HL-60 (cell line): ENCODE data around the gene TMCO4.
A peak's percentile ranks its signal among the peaks of the same experiment; 100 is the strongest.

Source experiments
- DNase-seq, 2 experiments: peaks; one replicate each; pipeline ENCODE4 v3.0.0-alpha.2; 2010 to 2020; ENCODE audit warnings: low read depth in 1 of 2, low spot score in 1 of 2
- H3K27ac ChIP-seq: fragments of 250-450 bp; sonication (Bioruptor Pico); replicated peaks from 2 replicates; pipeline ENCODE4 v1.5.1; 2020; ENCODE audit warnings: mild to moderate bottlenecking, moderate library complexity
- H3K27me3 ChIP-seq: fragments of 250-450 bp; sonication (Bioruptor Pico); 2 replicates; pipeline ENCODE4 v1.5.1; 2021; ENCODE audit warnings: mild to moderate bottlenecking, moderate library complexity; ENCODE audit not compliant: insufficient read depth, poor library complexity, severe bottlenecking
- H3K4me3 ChIP-seq: replicated peaks from 2 replicates; pipeline ENCODE4 v1.5.1; 2011; ENCODE audit warnings: mild to moderate bottlenecking, control low read depth, low read length; ENCODE audit not compliant: insufficient read depth
- GABPA ChIP-seq: IDR thresholded peaks from 2 replicates; pipeline ENCODE4 v1.6.1; 2012; ENCODE audit warnings: low read depth
- POLR2AphosphoS5 ChIP-seq: IDR thresholded peaks from 2 replicates; pipeline ENCODE4 v1.6.1; 2012; ENCODE audit warnings: low read depth
- SPI1 ChIP-seq: IDR thresholded peaks from 2 replicates; pipeline ENCODE4 v1.6.1; 2012; ENCODE audit warnings: low read depth, mild to moderate bottlenecking, borderline replicate concordance
- TF ChIP-seq, protein P1 (sequence below): IDR thresholded peaks from 2 replicates; pipeline ENCODE4 v1.6.1; 2012; ENCODE audit warnings: low read depth; ENCODE audit not compliant: insufficient replicate concordance
- TF ChIP-seq, protein P2 (sequence below): IDR thresholded peaks from one replicate; pipeline ENCODE4 v1.5.1; 2011; ENCODE audit warnings: low read length, control low read depth, inconsistent platforms; ENCODE audit not compliant: insufficient read depth

Gene TMCO4

DNA sequence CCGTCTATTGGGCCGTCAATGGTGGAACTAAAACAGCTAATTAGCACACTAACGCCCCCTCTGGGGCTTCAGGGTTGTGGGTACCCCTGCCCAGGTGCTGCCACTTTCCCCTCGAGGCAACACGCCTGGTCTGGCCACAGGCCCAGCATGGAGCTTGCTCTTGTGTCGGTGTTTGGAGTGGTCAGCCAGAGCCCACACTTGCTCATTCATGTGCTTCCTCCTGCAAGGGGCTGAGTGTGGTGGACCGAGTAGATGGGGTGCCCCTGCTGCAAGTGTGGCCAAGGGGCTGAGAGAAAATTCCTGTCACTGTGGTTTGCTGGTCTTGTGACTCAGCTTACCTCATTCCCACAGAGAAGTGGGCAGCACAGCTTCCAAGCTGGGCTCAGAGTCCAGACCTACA, 109.4 kb downstream of the TMCO4 start:
- DNase-seq: no peak
- TF ChIP-seq POLR2AphosphoS5: no peak
- no peak for TF ChIP-seq SPI1
- TF ChIP-seq GABPA: no peak
- TF ChIP-seq, protein P1, sequence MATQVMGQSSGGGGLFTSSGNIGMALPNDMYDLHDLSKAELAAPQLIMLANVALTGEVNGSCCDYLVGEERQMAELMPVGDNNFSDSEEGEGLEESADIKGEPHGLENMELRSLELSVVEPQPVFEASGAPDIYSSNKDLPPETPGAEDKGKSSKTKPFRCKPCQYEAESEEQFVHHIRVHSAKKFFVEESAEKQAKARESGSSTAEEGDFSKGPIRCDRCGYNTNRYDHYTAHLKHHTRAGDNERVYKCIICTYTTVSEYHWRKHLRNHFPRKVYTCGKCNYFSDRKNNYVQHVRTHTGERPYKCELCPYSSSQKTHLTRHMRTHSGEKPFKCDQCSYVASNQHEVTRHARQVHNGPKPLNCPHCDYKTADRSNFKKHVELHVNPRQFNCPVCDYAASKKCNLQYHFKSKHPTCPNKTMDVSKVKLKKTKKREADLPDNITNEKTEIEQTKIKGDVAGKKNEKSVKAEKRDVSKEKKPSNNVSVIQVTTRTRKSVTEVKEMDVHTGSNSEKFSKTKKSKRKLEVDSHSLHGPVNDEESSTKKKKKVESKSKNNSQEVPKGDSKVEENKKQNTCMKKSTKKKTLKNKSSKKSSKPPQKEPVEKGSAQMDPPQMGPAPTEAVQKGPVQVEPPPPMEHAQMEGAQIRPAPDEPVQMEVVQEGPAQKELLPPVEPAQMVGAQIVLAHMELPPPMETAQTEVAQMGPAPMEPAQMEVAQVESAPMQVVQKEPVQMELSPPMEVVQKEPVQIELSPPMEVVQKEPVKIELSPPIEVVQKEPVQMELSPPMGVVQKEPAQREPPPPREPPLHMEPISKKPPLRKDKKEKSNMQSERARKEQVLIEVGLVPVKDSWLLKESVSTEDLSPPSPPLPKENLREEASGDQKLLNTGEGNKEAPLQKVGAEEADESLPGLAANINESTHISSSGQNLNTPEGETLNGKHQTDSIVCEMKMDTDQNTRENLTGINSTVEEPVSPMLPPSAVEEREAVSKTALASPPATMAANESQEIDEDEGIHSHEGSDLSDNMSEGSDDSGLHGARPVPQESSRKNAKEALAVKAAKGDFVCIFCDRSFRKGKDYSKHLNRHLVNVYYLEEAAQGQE: no peak
- TF ChIP-seq, protein P2, sequence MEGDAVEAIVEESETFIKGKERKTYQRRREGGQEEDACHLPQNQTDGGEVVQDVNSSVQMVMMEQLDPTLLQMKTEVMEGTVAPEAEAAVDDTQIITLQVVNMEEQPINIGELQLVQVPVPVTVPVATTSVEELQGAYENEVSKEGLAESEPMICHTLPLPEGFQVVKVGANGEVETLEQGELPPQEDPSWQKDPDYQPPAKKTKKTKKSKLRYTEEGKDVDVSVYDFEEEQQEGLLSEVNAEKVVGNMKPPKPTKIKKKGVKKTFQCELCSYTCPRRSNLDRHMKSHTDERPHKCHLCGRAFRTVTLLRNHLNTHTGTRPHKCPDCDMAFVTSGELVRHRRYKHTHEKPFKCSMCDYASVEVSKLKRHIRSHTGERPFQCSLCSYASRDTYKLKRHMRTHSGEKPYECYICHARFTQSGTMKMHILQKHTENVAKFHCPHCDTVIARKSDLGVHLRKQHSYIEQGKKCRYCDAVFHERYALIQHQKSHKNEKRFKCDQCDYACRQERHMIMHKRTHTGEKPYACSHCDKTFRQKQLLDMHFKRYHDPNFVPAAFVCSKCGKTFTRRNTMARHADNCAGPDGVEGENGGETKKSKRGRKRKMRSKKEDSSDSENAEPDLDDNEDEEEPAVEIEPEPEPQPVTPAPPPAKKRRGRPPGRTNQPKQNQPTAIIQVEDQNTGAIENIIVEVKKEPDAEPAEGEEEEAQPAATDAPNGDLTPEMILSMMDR: no peak
- no peak overlapping the region for H3K4me3 ChIP-seq
- no peak overlapping the region for H3K27ac ChIP-seq
- no peaks in the 10 kb centered on the region for H3K27me3 ChIP-seq

DNA sequence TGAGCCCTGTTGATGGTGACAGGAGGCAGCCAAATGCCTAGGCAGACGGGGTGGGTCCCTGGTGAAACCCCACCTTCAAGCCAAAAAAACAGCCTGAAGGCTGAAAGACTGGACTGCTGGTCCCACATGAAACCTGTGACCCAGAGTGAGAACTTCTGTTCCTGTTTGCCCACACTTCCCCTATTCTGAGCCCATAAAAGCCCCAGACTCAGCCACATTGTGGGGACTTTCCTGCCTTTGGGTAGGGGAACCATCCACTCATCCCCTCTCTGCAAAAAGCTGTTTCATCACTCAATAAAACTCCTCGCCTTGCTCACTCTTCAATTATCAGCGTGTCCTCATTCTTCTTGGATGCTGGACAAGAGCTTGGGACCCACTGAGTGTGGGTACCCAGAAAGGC, 109.9 kb downstream of the TMCO4 start:
- TF ChIP-seq, protein P2: no peak
- TF ChIP-seq POLR2AphosphoS5 (no peak), SPI1 (peak; percentile 33; the same call in 1 of the 2 replicates)
- Histone ChIP-seq H3K4me3 (no peak overlapping the region), H3K27ac (no peak overlapping the region), H3K27me3 (no peaks in the 10 kb centered on the region)
- DNase-seq: no peak

DNA sequence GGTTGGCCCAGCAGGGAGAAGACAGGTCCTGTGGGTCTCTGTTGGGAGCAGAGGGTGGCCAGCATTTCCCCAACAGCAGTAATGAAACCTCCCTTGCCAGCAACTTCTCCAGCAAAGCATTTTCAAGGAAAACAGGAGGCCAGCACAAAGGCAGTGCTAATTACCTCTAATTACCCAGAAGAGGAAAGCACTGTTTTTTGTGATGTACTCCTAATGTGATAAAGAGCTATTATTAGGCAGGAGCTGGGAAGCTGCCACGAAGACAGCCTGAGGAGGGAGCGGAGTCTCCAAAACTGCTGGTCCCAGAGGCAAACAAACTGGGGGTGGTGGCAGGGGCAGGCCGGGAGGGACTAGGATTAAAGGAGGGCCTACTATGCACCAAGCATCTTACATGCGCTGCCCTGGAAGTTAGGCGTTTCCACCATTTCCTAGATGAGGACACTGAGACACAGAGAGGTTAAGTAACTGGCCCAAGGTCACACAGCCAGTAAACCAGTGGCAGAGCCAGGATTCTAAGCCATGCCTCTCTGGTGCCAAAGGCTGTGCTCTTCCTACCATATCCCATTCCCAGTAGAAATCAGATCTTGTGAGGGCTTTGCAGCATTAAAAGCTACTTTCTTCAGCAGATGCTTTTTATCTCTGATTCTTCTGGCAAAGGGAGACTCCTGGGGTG, 110.5 kb downstream of the TMCO4 start:
- Histone ChIP-seq H3K27me3 (no peaks in the 10 kb centered on the region), H3K27ac (no peak overlapping the region), H3K4me3 (no peak overlapping the region)
- no peak for TF ChIP-seq POLR2AphosphoS5
- TF ChIP-seq GABPA: no peak
- TF ChIP-seq, protein P2: no peak
- TF ChIP-seq, protein P1: no peak
- TF ChIP-seq SPI1: no peak
- DNase-seq: no peak
